Stimulated activated CD8-positive, alpha-beta memory T cell treated with anti-CD3 and anti-CD28 coated beads, Interleukin-4, amount 100 ng/mL, for 48 hours (primary cell): ENCODE results near the gene KDM4B.

Experiments
- DNase-seq: peaks from one replicate; pipeline ENCODE4 v3.0.0-alpha.2; 2020

KDM4B gene

GRCh38 chr19:4986056-4986455, 17.1 kb downstream of the KDM4B start:
- no peak for DNase-seq

- DNase-seq: no peak
Measured at GRCh38 chr19:4986471-4986891, 17.6 kb downstream of the KDM4B start.

GRCh38 chr19:4987256-4987655, 18.3 kb downstream of the KDM4B start:
- no peak for DNase-seq

GRCh38 chr19:4987692-4988370, 18.9 kb downstream of the KDM4B start:
- DNase-seq: no peak

GRCh38 chr19:4988770-4989251, 19.9 kb downstream of the KDM4B start:
- no peak for DNase-seq

- no peak for DNase-seq
Measured at GRCh38 chr19:4990306-4990705, 21.4 kb downstream of the KDM4B start.

- DNase-seq: no peak
Measured at GRCh38 chr19:4991538-4991937, 22.6 kb downstream of the KDM4B start.

- no peak for DNase-seq
Measured at GRCh38 chr19:4991996-4992698, 23.2 kb downstream of the KDM4B start.

- no peak for DNase-seq
Measured at GRCh38 chr19:4993683-4994082, 24.8 kb downstream of the KDM4B start.

GRCh38 chr19:4996701-4997100, 27.8 kb downstream of the KDM4B start:
- no peak for DNase-seq

GRCh38 chr19:4997297-4997696, 28.4 kb downstream of the KDM4B start:
- no peak for DNase-seq

GRCh38 chr19:5000120-5000611, 31.3 kb downstream of the KDM4B start:
- no peak for DNase-seq

GRCh38 chr19:5001615-5002014, 32.7 kb downstream of the KDM4B start:
- peak; percentile 64 for DNase-seq

GRCh38 chr19:5002143-5002542, 33.2 kb downstream of the KDM4B start:
- no peak for DNase-seq

- DNase-seq: no peak
Measured at GRCh38 chr19:5003781-5004180, 34.9 kb downstream of the KDM4B start.

- DNase-seq: no peak
Measured at GRCh38 chr19:5005096-5005495, 36.2 kb downstream of the KDM4B start.

- DNase-seq: no peak
Measured at GRCh38 chr19:5006201-5006600, 37.3 kb downstream of the KDM4B start.

- DNase-seq: no peak
Measured at GRCh38 chr19:5006821-5007220, 37.9 kb downstream of the KDM4B start.

- no peak for DNase-seq
Measured at GRCh38 chr19:5011476-5012238, 42.7 kb downstream of the KDM4B start.

GRCh38 chr19:5012688-5013457, 44.0 kb downstream of the KDM4B start:
- no peak for DNase-seq

- DNase-seq: no peak
Measured at GRCh38 chr19:5013761-5014160, 44.8 kb downstream of the KDM4B start.

GRCh38 chr19:5014941-5015340, 46.0 kb downstream of the KDM4B start:
- DNase-seq: no peak

- DNase-seq: no peak
Measured at GRCh38 chr19:5016268-5016667, 47.4 kb downstream of the KDM4B start.
